ENCODE measurements around the gene PCGF2.

Gene PCGF2

DNA sequence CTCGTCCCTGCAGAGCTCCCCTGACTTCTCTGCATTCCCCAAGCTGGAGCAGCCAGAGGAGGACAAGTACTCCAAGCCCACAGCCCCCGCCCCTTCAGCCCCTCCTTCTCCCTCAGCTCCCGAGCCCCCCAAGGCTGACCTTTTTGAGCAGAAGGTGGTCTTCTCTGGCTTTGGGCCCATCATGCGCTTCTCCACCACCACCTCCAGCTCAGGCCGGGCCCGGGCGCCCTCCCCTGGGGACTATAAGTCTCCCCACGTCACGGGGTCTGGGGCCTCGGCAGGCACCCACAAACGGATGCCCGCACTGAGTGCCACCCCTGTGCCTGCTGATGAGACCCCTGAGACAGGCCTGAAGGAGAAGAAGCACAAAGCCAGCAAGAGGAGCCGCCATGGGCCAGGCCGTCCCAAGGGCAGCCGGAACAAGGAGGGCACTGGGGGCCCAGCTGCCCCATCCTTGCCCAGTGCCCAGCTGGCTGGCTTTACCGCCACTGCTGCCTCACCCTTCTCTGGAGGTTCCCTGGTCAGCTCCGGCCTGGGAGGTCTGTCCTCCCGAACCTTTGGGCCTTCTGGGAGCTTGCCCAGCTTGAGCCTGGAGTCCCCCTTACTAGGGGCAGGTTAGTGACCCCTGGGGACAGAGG lies 31.6 kb downstream of the PCGF2 start:
- no peak for DNase-seq

- no peak for DNase-seq
Observed at GRCh38 chr17:38715216-38715943, 32.8 kb downstream of the PCGF2 start.

DNA sequence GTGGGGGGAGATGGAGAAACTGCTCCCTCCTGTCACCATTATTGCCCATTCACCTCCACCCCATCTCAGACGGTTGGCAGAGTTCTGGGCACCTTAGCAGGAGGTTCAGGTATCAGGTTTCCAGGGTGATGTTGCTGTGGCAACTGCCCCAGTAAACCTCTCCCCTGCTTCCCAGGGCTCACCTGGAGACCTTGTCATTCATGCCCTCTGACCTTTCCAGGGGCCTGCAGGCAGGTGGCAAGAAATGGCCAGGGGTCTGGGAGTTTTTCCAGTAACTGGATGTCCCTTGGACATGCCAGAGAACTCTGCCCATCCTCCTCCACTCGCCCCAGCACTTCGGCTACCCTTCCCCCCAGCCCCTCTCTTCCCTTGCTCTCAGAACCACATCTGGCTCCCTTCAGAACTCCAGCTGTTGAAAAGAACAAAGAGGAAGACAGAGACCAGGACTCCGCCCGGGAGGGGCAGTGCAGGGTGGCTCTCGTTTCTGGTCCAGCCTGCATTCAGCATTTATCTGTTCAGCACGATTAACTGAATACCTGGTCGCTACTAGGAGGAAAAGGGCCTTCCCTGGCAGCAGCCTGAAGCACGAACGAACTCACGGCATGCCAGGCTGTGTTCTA lies 34.6 kb downstream of the PCGF2 start:
- no peak for DNase-seq

- DNase-seq: no peak
Observed at GRCh38 chr17:38712593-38712992, 35.5 kb downstream of the PCGF2 start.

- peak; percentile 62 for DNase-seq
Observed at GRCh38 chr17:38711792-38712571, 36.2 kb downstream of the PCGF2 start.

DNA sequence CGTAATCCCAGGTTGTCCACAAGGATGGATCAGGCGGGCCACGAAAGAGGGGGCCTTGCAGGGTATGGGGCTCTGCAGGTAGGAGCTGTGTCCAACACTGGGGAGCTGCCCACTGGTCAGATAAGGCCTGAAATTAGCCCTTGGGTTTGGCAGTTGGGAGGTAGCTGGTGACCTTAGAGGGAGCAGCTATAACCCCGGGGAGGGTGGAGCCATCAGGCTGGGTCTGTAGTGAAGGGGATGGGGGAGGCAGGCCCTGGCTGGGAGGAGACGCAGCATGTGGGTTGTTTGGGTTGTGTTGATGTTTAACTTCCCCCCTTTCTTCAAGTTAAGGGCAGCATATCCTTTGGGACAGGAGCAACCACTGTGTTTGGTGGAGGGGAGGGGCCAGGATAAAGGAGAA lies 37.2 kb downstream of the PCGF2 start:
- DNase-seq: no peak

GRCh38 chr17:38710604-38710962 lies 37.6 kb downstream of the PCGF2 start:
- no peak for DNase-seq

DNA sequence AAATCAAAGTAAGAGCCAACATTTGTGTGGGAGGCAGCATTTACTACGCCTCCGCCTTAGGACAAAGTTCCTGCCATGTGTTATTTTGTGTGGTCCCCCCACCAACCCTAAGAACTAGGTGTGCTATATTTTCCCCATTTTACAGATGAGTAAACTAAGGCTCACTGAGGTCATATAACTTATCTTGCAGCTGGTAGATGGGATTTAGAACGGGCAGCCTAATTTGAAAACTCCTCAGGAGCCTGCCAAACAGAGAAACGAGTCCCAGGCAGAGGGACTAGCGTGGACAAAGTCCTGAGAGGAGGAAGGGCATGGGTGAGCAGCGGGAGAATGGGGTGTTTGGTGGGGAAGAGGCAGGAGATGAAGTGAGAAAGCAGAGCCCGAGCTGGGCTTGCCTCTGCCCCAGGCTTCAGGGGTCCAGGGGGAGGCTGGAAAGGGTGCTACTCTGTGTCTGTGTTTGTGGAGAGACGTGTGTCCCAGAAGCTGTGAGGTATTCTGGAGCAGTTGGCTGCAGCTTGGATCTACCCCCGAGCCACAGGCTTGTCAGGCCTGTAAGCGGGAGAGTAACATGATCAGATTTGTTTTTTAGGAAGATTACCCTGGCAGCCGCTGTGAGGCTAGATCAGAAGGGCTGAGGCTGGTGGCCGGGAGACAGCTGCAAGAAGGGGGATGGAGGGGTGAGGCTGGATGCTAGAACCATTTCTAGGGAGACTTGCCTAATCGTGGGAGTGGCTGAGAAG lies 38.1 kb downstream of the PCGF2 start:
- no peak for DNase-seq

- DNase-seq: no peak
Observed at GRCh38 chr17:38709104-38709820, 38.9 kb downstream of the PCGF2 start.

- no peak for DNase-seq
Observed at GRCh38 chr17:38707678-38708351, 40.3 kb downstream of the PCGF2 start.

DNA sequence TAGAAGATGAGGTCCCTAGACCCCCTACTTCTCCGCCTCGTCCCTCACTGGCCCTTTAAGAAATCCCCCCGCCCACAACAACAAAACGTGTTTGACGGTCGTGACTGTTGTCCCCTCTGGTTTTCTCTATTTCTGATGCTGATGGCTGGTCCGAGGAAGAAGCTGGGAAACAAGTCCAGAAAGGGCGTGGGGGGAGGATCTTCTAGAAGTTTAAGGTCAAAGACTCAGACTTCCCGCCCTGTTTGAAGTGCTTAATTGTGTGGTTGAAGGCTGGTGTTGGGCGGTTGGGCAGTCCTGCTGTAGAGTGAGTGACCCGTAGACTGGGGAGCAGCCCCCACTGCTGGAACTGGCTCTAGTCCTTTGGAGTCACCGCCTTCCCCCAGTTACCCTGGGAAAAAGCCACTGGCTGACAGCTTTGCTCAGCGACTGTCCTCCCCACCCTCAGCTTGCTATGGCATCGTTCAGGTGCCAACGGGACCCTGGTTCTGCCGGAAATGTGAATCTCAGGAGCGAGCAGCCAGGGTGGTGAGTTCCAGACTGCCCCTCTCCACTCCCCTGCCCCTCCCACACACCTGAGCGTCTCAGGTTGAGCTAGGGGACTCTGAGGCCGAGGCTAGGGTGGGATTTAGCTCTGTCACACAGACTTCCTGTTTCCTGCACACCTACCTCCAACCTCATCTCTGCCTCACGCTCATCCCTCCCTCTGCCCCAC lies 41.5 kb downstream of the PCGF2 start:
- no peak for DNase-seq

GRCh38 chr17:38705803-38706504 lies 42.2 kb downstream of the PCGF2 start:
- DNase-seq: no peak

- no peak for DNase-seq
Observed at GRCh38 chr17:38705523-38705802, 42.7 kb downstream of the PCGF2 start.

- DNase-seq: peak; percentile 69
Observed at GRCh38 chr17:38704606-38705522, 43.3 kb downstream of the PCGF2 start, which contains the start of gene MLLT6. TSS of gene MLLT6 (plus strand) at chr17:38705273. CDS start at chr17:38705633, 360 bp downstream.

DNA sequence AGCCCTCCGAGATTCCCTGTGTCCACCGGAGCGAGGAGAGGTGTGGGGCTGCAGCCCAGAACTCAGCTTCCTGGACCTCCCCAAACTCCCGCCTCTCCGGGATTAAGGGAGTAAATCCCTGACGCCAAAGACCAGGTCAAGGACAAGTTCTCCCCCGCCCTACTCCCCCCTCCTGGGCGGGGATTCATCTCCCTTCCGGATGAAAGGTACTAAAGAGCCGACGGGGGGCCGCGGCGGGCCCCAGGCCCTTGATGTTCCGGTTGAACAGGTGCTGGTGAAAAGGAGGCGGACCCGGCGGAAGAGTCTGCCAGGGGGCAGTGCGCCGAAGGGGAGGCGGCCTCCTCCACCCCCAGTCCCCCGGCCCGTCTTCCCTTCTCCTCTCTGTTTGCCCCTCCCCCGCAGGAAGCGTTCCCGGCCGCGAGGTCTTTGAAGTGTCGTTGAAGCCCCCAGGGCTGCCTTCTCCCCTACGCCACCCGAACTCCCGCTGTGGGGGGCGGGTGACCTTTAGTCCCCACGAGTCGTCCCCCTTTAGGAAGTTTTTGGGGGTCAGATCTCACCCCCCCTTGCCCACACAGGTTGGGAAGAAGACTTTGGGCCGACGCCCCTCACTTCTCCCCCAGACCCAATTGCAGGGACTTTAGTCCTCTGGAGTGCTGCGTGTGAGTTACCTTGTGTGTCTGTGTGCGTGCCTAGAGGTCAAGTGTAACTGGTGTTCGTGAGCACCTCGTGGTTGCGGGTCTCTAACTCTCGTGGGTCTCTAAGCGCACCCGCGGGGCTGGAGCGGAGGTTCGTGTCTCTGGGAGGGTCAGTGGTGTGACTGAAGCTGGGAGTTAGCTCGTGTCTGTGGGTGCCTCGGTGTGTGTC lies 44.2 kb downstream of the PCGF2 start:
- DNase-seq: peak; percentile 68

- DNase-seq: no peak
Observed at GRCh38 chr17:38702916-38703741, 45.0 kb downstream of the PCGF2 start.
